ENCODE measurements around the gene CYP2F1.

DNA sequence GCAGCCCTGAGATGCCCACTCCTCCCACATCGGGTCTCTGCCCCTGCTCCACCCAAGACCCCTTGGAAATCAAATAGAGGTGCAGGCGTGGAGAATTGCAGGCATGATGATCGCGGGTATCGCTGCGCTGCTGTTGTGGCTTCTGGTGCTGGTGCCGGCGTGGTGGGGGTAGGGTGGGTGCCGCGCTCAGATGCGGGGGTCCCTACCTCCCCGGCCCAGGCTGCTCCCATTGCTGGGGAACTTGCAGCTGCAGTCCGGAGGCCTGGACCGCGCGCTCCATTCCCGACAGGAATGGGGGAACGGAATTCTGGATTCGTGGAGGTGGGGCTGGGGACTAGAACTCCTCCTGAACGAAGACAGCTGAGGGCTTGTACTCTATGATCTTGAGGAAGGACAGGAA is 20.4 kb downstream of the CYP2F1 start:
- TF ChIP-seq BACH1 (IDR thresholded peaks at IDR 0.05; ENCODE audit: borderline replicate concordance) (no peak), SMC3 (IDR thresholded peaks at IDR 0.05; ENCODE audit: borderline replicate concordance, low read length) (no peak), EZH2 (IDR thresholded peaks at IDR 0.05; ENCODE audit: borderline replicate concordance, control insufficient read depth, low read depth, low read length) (no peak), FOS (IDR thresholded peaks at IDR 0.05; ENCODE audit: borderline replicate concordance, extremely low read depth, insufficient read length) (no peak), DPF2 (IDR thresholded peaks at IDR 0.05) (no peak), SIX5 (IDR thresholded peaks at IDR 0.05; ENCODE audit: low read depth, low read length, severe bottlenecking) (no peak), YY1 (IDR thresholded peaks at IDR 0.05; ENCODE audit: low read depth, low read length) (no peak)
- TF ChIP-seq, protein P1, sequence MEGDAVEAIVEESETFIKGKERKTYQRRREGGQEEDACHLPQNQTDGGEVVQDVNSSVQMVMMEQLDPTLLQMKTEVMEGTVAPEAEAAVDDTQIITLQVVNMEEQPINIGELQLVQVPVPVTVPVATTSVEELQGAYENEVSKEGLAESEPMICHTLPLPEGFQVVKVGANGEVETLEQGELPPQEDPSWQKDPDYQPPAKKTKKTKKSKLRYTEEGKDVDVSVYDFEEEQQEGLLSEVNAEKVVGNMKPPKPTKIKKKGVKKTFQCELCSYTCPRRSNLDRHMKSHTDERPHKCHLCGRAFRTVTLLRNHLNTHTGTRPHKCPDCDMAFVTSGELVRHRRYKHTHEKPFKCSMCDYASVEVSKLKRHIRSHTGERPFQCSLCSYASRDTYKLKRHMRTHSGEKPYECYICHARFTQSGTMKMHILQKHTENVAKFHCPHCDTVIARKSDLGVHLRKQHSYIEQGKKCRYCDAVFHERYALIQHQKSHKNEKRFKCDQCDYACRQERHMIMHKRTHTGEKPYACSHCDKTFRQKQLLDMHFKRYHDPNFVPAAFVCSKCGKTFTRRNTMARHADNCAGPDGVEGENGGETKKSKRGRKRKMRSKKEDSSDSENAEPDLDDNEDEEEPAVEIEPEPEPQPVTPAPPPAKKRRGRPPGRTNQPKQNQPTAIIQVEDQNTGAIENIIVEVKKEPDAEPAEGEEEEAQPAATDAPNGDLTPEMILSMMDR (IDR thresholded peaks at IDR 0.05 in 2 of 3, conservative IDR thresholded peaks at IDR 0.05 in 1 of 3; ENCODE audit: control insufficient read depth in 2 of 3, extremely low read depth in 1 of 3, insufficient read depth in 1 of 3, low read depth in 3 of 3, low read length in 3 of 3), result no peak
